GM21515 (cell line): Measurements from ENCODE around the gene BUD13.
A peak's percentile ranks its signal among the peaks of the same experiment; 100 is the strongest.
"Not testable (repeated sequence)": the region's sequence is repeated elsewhere in the genome, so short reads cannot be mapped to it uniquely, and the experiment has no call there.

Source experiments
- ATAC-seq: cut with Tn5 transposase; IDR thresholded peaks from one replicate; pipeline ENCODE4 v1.9.1; 2021; ENCODE audit not compliant: unreplicated experiment

BUD13 gene

GRCh38 chr11:116762132-116762531 is 10.7 kb downstream of the BUD13 start:
- ATAC-seq, result no peak

- not testable (repeated sequence) for ATAC-seq
Observed at GRCh38 chr11:116756044-116756443, 16.7 kb downstream of the BUD13 start.

GRCh38 chr11:116750070-116750718 is 22.6 kb downstream of the BUD13 start:
- ATAC-seq, result no peak

GRCh38 chr11:116742104-116742503 is 30.7 kb downstream of the BUD13 start:
- ATAC-seq, result no peak

GRCh38 chr11:116740741-116741140 is 32.0 kb downstream of the BUD13 start:
- ATAC-seq, result no peak

- no peak for ATAC-seq
Observed at GRCh38 chr11:116738975-116739374, 33.8 kb downstream of the BUD13 start.

GRCh38 chr11:116736763-116737162 is 36.0 kb downstream of the BUD13 start:
- no peak for ATAC-seq

GRCh38 chr11:116733969-116734508 is 38.7 kb downstream of the BUD13 start:
- no peak for ATAC-seq

GRCh38 chr11:116733043-116733755 is 39.6 kb downstream of the BUD13 start:
- peak; percentile 35 for ATAC-seq

- ATAC-seq, result peak; percentile 87
Observed at GRCh38 chr11:116732271-116733042, 40.3 kb downstream of the BUD13 start.

GRCh38 chr11:116731821-116732220 is 41.0 kb downstream of the BUD13 start:
- no peak for ATAC-seq

- ATAC-seq, result no peak
Observed at GRCh38 chr11:116731097-116731761, 41.6 kb downstream of the BUD13 start.

- no peak for ATAC-seq
Observed at GRCh38 chr11:116730601-116731000, 42.2 kb downstream of the BUD13 start.

GRCh38 chr11:116730241-116730561 is 42.6 kb downstream of the BUD13 start:
- no peak for ATAC-seq

GRCh38 chr11:116729501-116730240 is 43.1 kb downstream of the BUD13 start:
- no peak for ATAC-seq

GRCh38 chr11:116727990-116728389 is 44.8 kb downstream of the BUD13 start:
- no peak for ATAC-seq

GRCh38 chr11:116725434-116726221 is 47.2 kb downstream of the BUD13 start:
- ATAC-seq, result no peak

GRCh38 chr11:116724813-116725212 is 48.0 kb downstream of the BUD13 start:
- ATAC-seq, result no peak

- ATAC-seq, result no peak
Observed at GRCh38 chr11:116723511-116723910, 49.3 kb downstream of the BUD13 start.

GRCh38 chr11:116721988-116722387 is 50.8 kb downstream of the BUD13 start:
- no peak for ATAC-seq
